IPS-18a (cell line): ENCODE measurements around the gene RNLS.

Experiments used
- H3K27ac ChIP-seq: one replicate; pipeline ENCODE4 v1.5.1; 2013; ENCODE audit warnings: low read length
- H3K27me3 ChIP-seq: one replicate; pipeline ENCODE4 v1.6.1; 2013; ENCODE audit warnings: mild to moderate bottlenecking, low read length; ENCODE audit not compliant: control insufficient read depth, insufficient read depth
- H3K36me3 ChIP-seq: one replicate; pipeline ENCODE4 v1.6.1; 2013; ENCODE audit warnings: low read depth, low read length; ENCODE audit not compliant: control insufficient read depth
- H3K4me1 ChIP-seq: one replicate; pipeline ENCODE4 v1.6.1; 2013; ENCODE audit warnings: low read depth, low read length; ENCODE audit not compliant: control insufficient read depth
- H3K4me3 ChIP-seq: one replicate; pipeline ENCODE4 v1.5.1; 2013; ENCODE audit warnings: low read length
- H3K9ac ChIP-seq: one replicate; pipeline ENCODE4 v1.6.1; 2013; ENCODE audit warnings: mild to moderate bottlenecking, low read length, moderate library complexity
- H3K9me3 ChIP-seq: one replicate; pipeline ENCODE4 v1.6.1; 2013; ENCODE audit warnings: low read depth, low read length; ENCODE audit not compliant: control insufficient read depth

Gene RNLS

GRCh38 chr10:88546497-88546896 lies 36.6 kb downstream of the RNLS start:
- no peaks in the 10 kb centered on the region for H3K9me3 ChIP-seq
- H3K27ac ChIP-seq: no peak overlapping the region
- H3K9ac ChIP-seq: no peak overlapping the region
- no peaks in the 10 kb centered on the region for H3K4me1 ChIP-seq
- no peaks in the 10 kb centered on the region for H3K27me3 ChIP-seq
- no peaks in the 10 kb centered on the region for H3K36me3 ChIP-seq
- H3K4me3 ChIP-seq: no peak overlapping the region

- Histone ChIP-seq H3K27me3 (no peaks in the 10 kb centered on the region), H3K36me3 (no peaks in the 10 kb centered on the region), H3K4me1 (no peaks in the 10 kb centered on the region), H3K4me3 (no peak overlapping the region), H3K9ac (no peak overlapping the region), H3K9me3 (no peaks in the 10 kb centered on the region), H3K27ac (no peak overlapping the region)
These were observed 37.8 kb downstream of the RNLS start for GRCh38 chr10:88545359-88545758.

- no peaks in the 10 kb centered on the region for H3K4me1 ChIP-seq
- H3K4me3 ChIP-seq: no peak overlapping the region
These were observed 38.8 kb downstream of the RNLS start for GRCh38 chr10:88544140-88544870.

GRCh38 chr10:88542522-88542921 lies 40.6 kb downstream of the RNLS start:
- no peaks in the 10 kb centered on the region for H3K36me3 ChIP-seq
- H3K9ac ChIP-seq: no peak overlapping the region
- H3K4me1 ChIP-seq: no peaks in the 10 kb centered on the region
- H3K9me3 ChIP-seq: no peaks in the 10 kb centered on the region
- H3K4me3 ChIP-seq: no peak overlapping the region
- no peaks in the 10 kb centered on the region for H3K27me3 ChIP-seq
- H3K27ac ChIP-seq: no peak overlapping the region

More at GRCh38 chr10:88544140-88544870, 38.8 kb downstream of the RNLS start:
- Histone ChIP-seq H3K27ac (no peak overlapping the region), H3K27me3 (no peaks in the 10 kb centered on the region), H3K9ac (no peak overlapping the region), H3K36me3 (no peaks in the 10 kb centered on the region), H3K9me3 (no peaks in the 10 kb centered on the region)

- Histone ChIP-seq H3K27me3 (no peaks in the 10 kb centered on the region), H3K27ac (no peak overlapping the region), H3K9me3 (no peaks in the 10 kb centered on the region), H3K4me3 (no peak overlapping the region), H3K4me1 (no peaks in the 10 kb centered on the region), H3K36me3 (no peaks in the 10 kb centered on the region), H3K9ac (no peak overlapping the region)
These were observed 41.9 kb downstream of the RNLS start for GRCh38 chr10:88541116-88541626.

- no peaks in the 10 kb centered on the region for H3K36me3 ChIP-seq
- H3K9ac ChIP-seq: no peak overlapping the region
- no peaks in the 10 kb centered on the region for H3K9me3 ChIP-seq
- H3K4me1 ChIP-seq: no peaks in the 10 kb centered on the region
- no peak overlapping the region for H3K27ac ChIP-seq
- H3K27me3 ChIP-seq: no peaks in the 10 kb centered on the region
- H3K4me3 ChIP-seq: no peak overlapping the region
These were observed 42.8 kb downstream of the RNLS start for GRCh38 chr10:88540351-88540750.

- Histone ChIP-seq H3K27ac (no peak overlapping the region), H3K36me3 (no peaks in the 10 kb centered on the region), H3K9me3 (no peaks in the 10 kb centered on the region), H3K27me3 (no peaks in the 10 kb centered on the region), H3K4me1 (no peaks in the 10 kb centered on the region), H3K4me3 (no peak overlapping the region), H3K9ac (no peak overlapping the region)
These were observed 45.1 kb downstream of the RNLS start for GRCh38 chr10:88538048-88538447.

- no peak overlapping the region for H3K27ac ChIP-seq
- H3K36me3 ChIP-seq: no peaks in the 10 kb centered on the region
- no peak overlapping the region for H3K4me3 ChIP-seq
- no peak overlapping the region for H3K9ac ChIP-seq
- no peaks in the 10 kb centered on the region for H3K9me3 ChIP-seq
- no peaks in the 10 kb centered on the region for H3K4me1 ChIP-seq
- no peaks in the 10 kb centered on the region for H3K27me3 ChIP-seq
These were observed 45.8 kb downstream of the RNLS start for GRCh38 chr10:88537322-88537721.

- no peaks in the 10 kb centered on the region for H3K36me3 ChIP-seq
- no peaks in the 10 kb centered on the region for H3K9me3 ChIP-seq
- no peak overlapping the region for H3K9ac ChIP-seq
- H3K4me3 ChIP-seq: no peak overlapping the region
- H3K4me1 ChIP-seq: no peaks in the 10 kb centered on the region
- no peaks in the 10 kb centered on the region for H3K27me3 ChIP-seq
- no peak overlapping the region for H3K27ac ChIP-seq
These were observed 46.7 kb downstream of the RNLS start for GRCh38 chr10:88536437-88536836.

GRCh38 chr10:88534072-88534665 lies 48.9 kb downstream of the RNLS start:
- H3K27ac ChIP-seq: no peak overlapping the region
- H3K4me1 ChIP-seq: no peaks in the 10 kb centered on the region
- no peaks in the 10 kb centered on the region for H3K9me3 ChIP-seq
- no peak overlapping the region for H3K9ac ChIP-seq
- no peaks in the 10 kb centered on the region for H3K27me3 ChIP-seq
- H3K36me3 ChIP-seq: no peaks in the 10 kb centered on the region
- H3K4me3 ChIP-seq: no peak overlapping the region

GRCh38 chr10:88531392-88532052 lies 51.6 kb downstream of the RNLS start:
- no peak overlapping the region for H3K4me3 ChIP-seq
- H3K4me1 ChIP-seq: no peaks in the 10 kb centered on the region
- no peaks in the 10 kb centered on the region for H3K36me3 ChIP-seq
- H3K27me3 ChIP-seq: no peaks in the 10 kb centered on the region
- H3K9me3 ChIP-seq: no peaks in the 10 kb centered on the region
- no peak overlapping the region for H3K27ac ChIP-seq
- no peak overlapping the region for H3K9ac ChIP-seq
